ENCODE results near the gene CYP24A1. TPM values are rescaled to one million over a fixed set of nuclear protein-coding genes. Genes with fewer than 3 reads are reported as not detected.

The CYP24A1 gene
- total RNA-seq, 2 experiments from 2014 or later = not detected

GRCh38 chr20:54200487-54201267, 26.9 kb upstream of the CYP24A1 start:
- ChIA-PET CTCF (interaction anchor here (0.7 to 5.5 kb wide), 27 partner anchors 8 to 447 kb away, joined by 3 to 130 read pairs (median 5); partner anchors contain the start of gene PFDN4), POLR2A (interaction anchor here (0.6 to 2.0 kb wide), 3 partner anchors 30 to 170 kb away, joined by 3 to 6 read pairs (median 4); no protein-coding TSS in a partner anchor)
- Mint-ChIP-seq H3K36me3 (ENCODE audit: low read depth) (no peaks in the 10 kb centered on the region), H3K9me3 (no peaks in the 10 kb centered on the region), H3K27me3 (peaks cover 3% of the 10 kb centered on the region), H3K4me1 (ENCODE audit: low read depth) (peaks cover 1% of the 10 kb centered on the region), H3K27ac (no peak overlapping the region), H3K4me3 (no peak overlapping the region)
- intact Hi-C loops (cut with micrococcal nuclease) = loop anchor here (2.0 kb wide), 1 partner anchor 98 kb away; no protein-coding TSS in a partner anchor
- DNase-seq = no peak
- ATAC-seq = no peak
- TF ChIP-seq CTCF (IDR thresholded peaks at IDR 0.05) = no peak

GRCh38 chr20:54199721-54200176, 26.0 kb upstream of the CYP24A1 start:
- peak; percentile 93 for TF ChIP-seq CTCF (IDR thresholded peaks at IDR 0.05)
- ChIA-PET CTCF (interaction anchor here (0.6 to 5.5 kb wide), 35 partner anchors 9 to 620 kb away, joined by 3 to 130 read pairs (median 4); partner anchors contain the start of gene PFDN4), POLR2A (interaction anchor here (0.7 to 2.0 kb wide), 2 partner anchors 8 to 93 kb away, joined by 3 to 6 read pairs; no protein-coding TSS in a partner anchor)
- peaks cover 3% of the 10 kb centered on the region for H3K27me3 Mint-ChIP-seq
- H3K27ac Mint-ChIP-seq = no peak overlapping the region
- peak; percentile 76 for ATAC-seq
- DNase-seq = peak; percentile 81
- no peaks in the 10 kb centered on the region for H3K36me3 Mint-ChIP-seq (ENCODE audit: low read depth)
- H3K9me3 Mint-ChIP-seq = no peaks in the 10 kb centered on the region
- intact Hi-C loops (cut with micrococcal nuclease) = loop anchor here (2.0 kb wide), 2 partner anchors 97 to 103 kb away; no protein-coding TSS in a partner anchor
- no peaks in the 10 kb centered on the region for H3K4me1 Mint-ChIP-seq (ENCODE audit: low read depth)
- no peak overlapping the region for H3K4me3 Mint-ChIP-seq

- H3K27ac Mint-ChIP-seq = no peak overlapping the region
- no peaks in the 10 kb centered on the region for H3K9me3 Mint-ChIP-seq
- no peak overlapping the region for H3K4me3 Mint-ChIP-seq
- ATAC-seq (no peak), DNase-seq (no peak)
- intact Hi-C loops (cut with micrococcal nuclease) = loop anchor here (2.0 kb wide), 1 partner anchor 102 kb away; no protein-coding TSS in a partner anchor
- TF ChIP-seq CTCF (IDR thresholded peaks at IDR 0.05) = no peak
- ChIA-PET CTCF (interaction anchor here (0.6 to 5.5 kb wide), 26 partner anchors 10 to 619 kb away, joined by 3 to 130 read pairs (median 5); partner anchors contain the start of gene PFDN4), POLR2A (interaction anchor here (0.7 to 2.0 kb wide), 2 partner anchors 8 to 93 kb away, joined by 3 to 6 read pairs; no protein-coding TSS in a partner anchor)
- no peaks in the 10 kb centered on the region for H3K36me3 Mint-ChIP-seq (ENCODE audit: low read depth)
- peaks cover 3% of the 10 kb centered on the region for H3K27me3 Mint-ChIP-seq
- H3K4me1 Mint-ChIP-seq (ENCODE audit: low read depth) = no peaks in the 10 kb centered on the region
These were observed 25.5 kb upstream of the CYP24A1 start for GRCh38 chr20:54199283-54199682.

- ATAC-seq = no peak
- no peaks in the 10 kb centered on the region for H3K4me1 Mint-ChIP-seq (ENCODE audit: low read depth)
- intact Hi-C loops (cut with micrococcal nuclease) = loop anchor here (2.0 kb wide), 1 partner anchor 101 kb away; no protein-coding TSS in a partner anchor
These were observed 24.1 kb upstream of the CYP24A1 start for GRCh38 chr20:54197621-54198604.

More at GRCh38 chr20:54197621-54198604, 24.1 kb upstream of the CYP24A1 start:
- H3K4me3 Mint-ChIP-seq = no peak overlapping the region
- ChIA-PET POLR2A (no interaction called here), CTCF (interaction anchor here (1.0 to 5.5 kb wide), 6 partner anchors 10 to 104 kb away, joined by 3 to 130 read pairs (median 24); partner anchors contain the start of gene PFDN4)
- no peak for DNase-seq
- H3K27me3 Mint-ChIP-seq = peaks cover 3% of the 10 kb centered on the region
- H3K36me3 Mint-ChIP-seq (ENCODE audit: low read depth) = no peaks in the 10 kb centered on the region
- no peak overlapping the region for H3K27ac Mint-ChIP-seq
- TF ChIP-seq CTCF (IDR thresholded peaks at IDR 0.05) = no peak
- no peaks in the 10 kb centered on the region for H3K9me3 Mint-ChIP-seq
